Fibroblast of the aortic adventitia (primary cell): ENCODE results near the gene TFEB. TPM values are rescaled to one million over a fixed set of nuclear protein-coding genes. Genes with fewer than 3 reads are reported as not detected.

Source experiments
- DNase-seq: peaks from one replicate; pipeline ENCODE4 v3.0.0-alpha.2; 2010; ENCODE audit warnings: low read depth
- H3K4me3 ChIP-seq: 2 replicates; pipeline ENCODE4 v1.5.1; 2011; ENCODE audit warnings: low read depth, mild to moderate bottlenecking, control low read depth, low read length, moderate library complexity
- CTCF ChIP-seq: IDR thresholded peaks from 2 replicates; pipeline ENCODE4 v1.5.1; 2011; ENCODE audit warnings: mild to moderate bottlenecking, low read length, control low read depth, inconsistent platforms; ENCODE audit not compliant: insufficient read depth
- total RNA-seq: library from RNA; depleted of rRNA; stranded (reverse); fragments of >200 nt; gene quantifications from 2 replicates; pipeline ENCODE4 v1.2.3, GENCODE V29; 2012; ENCODE audit warnings: low replicate concordance

Gene TFEB
- total RNA-seq, 1 donor, result 5.1 TPM

- TF ChIP-seq CTCF, result no peak
- no peak overlapping the region for H3K4me3 ChIP-seq
- DNase-seq, result no peak
These were observed 28.1 kb upstream of the TFEB start for GRCh38 chr6:41763470-41763869.

GRCh38 chr6:41759905-41760579, 24.6 kb upstream of the TFEB start:
- TF ChIP-seq CTCF, result no peak
- H3K4me3 ChIP-seq, result no peak overlapping the region
- DNase-seq, result no peak

- no peak overlapping the region for H3K4me3 ChIP-seq
- no peak for TF ChIP-seq CTCF
- DNase-seq, result no peak
These were observed 23.9 kb upstream of the TFEB start for GRCh38 chr6:41759106-41759904.

- no peak for TF ChIP-seq CTCF
- DNase-seq, result no peak
- no peak overlapping the region for H3K4me3 ChIP-seq
These were observed 23.2 kb upstream of the TFEB start for GRCh38 chr6:41758641-41759035.

GRCh38 chr6:41757931-41758640, 22.7 kb upstream of the TFEB start:
- DNase-seq, result no peak
- no peak overlapping the region for H3K4me3 ChIP-seq
- TF ChIP-seq CTCF, result no peak

GRCh38 chr6:41757271-41757670, 21.9 kb upstream of the TFEB start:
- no peak overlapping the region for H3K4me3 ChIP-seq
- DNase-seq, result no peak
- no peak for TF ChIP-seq CTCF
